CD4-positive, alpha-beta T cell treated with Interleukin-12 subunit alpha and Interleukin-12 subunit beta, for 1 hour (primary cell): Measurements from ENCODE around the gene DTNB.
"Not testable (repeated sequence)": the region's sequence is repeated elsewhere in the genome, so short reads cannot be mapped to it uniquely, and the experiment has no call there.

ENCODE experiments used
- DNase-seq: peaks from one replicate; pipeline ENCODE4 v3.0.0-alpha.2; 2020

The DTNB gene

DNA sequence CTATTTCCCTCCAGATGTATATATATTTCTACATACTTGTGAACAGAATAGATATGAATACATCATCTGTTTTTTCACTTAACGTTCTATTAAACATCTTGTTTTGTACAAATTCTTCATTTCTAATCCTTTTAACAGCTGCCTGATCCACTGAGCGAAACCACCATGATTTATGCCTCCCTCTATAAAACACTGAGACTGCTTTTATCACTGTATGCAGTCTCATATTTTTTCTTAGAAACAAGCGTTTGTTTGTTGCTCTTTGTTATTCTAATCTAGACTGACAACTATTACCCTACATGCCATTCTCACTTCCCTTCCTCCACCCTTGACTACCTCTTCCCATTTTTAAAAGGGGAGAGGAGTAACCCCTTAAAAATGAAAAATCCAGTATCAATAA lies 88.2 kb downstream of the DTNB start:
- DNase-seq: no peak

DNA sequence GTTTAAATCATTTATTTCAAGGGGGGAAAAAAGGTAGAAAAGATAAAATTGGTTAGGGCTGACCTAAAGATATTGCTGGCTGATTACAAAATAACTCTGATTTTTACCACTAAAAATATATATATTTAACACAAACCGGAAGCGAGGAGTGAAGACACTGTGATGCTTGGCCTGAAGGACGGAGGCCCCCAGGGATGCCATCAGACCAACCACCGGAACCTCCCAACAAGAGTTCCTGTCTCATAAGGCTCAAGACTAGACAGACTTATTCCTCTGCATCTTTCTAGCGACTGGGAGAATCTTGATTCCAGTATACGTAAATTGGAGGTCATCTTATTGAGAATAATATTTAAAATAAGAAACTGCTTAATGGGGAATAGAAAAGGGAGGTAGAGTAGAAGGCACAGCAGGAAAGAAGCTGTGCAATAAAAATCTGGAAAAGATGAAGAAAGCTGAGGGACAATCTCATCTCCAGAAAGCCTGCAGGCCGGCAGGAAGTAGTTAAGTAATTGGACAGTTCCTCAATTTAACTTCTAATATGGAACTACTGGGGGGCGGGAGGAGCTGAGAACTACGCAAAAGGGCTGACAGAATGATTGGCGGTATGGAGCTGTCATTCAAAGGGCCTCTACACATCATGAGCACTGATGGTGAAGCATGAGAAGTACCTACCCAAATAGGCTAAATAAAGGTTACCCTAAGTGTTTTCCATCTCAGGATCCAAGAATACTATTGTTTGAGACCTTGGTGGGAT lies 91.1 kb downstream of the DTNB start:
- no peak for DNase-seq

DNA sequence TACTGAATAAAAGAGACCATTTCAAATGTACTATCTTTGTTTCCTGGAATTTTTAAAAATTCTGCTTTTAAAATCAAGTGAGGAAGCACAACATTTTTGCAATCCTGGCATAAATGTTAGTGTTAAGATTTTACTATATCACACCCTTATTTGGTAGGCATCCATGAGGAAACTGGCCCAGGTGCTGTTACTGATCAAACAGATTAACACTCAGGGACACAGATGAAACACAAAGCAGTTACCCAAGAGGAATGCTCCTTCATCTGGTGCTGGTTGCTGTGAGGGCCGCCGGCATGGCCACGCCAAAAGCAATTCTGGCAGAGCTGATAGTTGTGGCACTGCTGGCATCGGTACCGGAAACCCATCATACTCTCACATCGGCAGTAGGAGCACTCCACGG lies 96.8 kb downstream of the DTNB start:
- no peak for DNase-seq

GRCh38 chr2:25572638-25573037 lies 100.7 kb downstream of the DTNB start:
- DNase-seq: no peak

DNA sequence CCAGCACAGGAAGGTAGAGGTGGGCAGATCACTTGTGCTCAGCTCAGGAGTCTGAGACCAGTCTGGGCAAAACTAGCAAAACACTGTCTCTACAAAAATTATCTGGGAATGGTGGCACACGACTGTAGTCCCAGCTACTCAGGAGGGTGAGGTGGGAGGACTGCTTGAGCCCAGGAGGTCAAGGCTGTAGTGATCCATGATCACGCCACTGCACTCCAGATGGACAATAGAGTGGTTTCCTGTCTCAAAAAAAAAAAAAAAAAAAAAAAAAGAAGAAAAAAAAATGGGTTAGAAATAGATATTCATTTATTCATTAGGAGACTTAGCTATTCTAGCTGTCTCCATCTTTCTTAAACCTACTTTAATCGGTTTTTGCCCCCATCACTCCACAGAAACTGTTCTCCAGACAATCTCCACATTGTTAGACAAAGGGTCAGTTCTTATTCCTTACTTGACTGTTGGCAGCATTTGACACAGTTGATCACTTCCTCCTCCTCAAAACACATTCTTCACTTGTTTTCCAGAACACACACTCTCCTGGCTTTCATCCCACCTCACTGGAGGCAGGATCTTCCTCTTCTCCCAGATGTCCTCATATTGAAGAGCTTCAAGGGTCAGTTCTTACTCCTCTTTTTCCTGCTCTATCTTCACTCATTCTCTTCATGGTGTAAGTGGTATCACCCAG lies 103.1 kb downstream of the DTNB start:
- no peak for DNase-seq

- DNase-seq: peak; percentile 33
These were observed 106.0 kb downstream of the DTNB start for GRCh38 chr2:25567406-25567805.

DNA sequence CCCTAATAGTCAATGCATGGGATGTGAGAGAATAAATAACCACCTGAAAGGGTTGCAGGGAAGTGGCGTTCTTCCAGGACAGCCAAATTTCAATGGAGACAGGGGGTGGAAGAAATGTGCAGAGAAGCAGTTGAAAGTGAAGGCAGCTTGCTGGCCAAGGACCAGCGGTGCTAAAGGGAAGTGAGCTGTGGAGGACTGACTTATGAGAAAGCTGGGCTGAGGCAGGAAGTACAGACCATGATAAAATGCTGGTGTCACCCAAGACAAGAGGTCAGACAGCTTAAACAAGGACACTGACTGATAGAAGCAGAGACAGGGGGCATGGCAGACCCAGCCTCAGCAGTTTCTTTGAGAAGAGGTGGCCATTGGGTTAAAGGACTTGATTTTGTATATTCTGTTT lies 106.7 kb downstream of the DTNB start:
- no peak for DNase-seq

DNA sequence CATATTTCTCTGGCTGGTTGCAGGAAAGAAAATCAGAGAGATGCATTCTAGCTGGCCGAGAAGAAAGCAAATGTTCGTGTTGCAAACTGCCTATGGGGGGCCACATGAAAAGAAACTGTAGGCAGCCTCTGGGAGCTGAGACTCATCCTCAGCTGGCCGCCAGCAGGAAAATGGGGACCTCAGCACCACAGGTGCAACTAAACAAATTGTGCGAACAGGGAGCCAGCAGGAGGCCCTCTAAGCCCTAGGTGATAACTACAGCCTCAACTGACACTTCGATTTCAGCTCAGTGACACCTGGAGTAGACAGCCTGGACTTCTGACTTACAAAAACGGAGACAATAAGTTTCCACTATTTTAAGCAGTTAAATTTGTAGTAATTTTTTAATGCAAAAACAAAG lies 107.3 kb downstream of the DTNB start:
- DNase-seq: no peak

GRCh38 chr2:25561136-25561850 lies 112.1 kb downstream of the DTNB start:
- no peak for DNase-seq

GRCh38 chr2:25559148-25559547 lies 114.2 kb downstream of the DTNB start:
- no peak for DNase-seq

DNA sequence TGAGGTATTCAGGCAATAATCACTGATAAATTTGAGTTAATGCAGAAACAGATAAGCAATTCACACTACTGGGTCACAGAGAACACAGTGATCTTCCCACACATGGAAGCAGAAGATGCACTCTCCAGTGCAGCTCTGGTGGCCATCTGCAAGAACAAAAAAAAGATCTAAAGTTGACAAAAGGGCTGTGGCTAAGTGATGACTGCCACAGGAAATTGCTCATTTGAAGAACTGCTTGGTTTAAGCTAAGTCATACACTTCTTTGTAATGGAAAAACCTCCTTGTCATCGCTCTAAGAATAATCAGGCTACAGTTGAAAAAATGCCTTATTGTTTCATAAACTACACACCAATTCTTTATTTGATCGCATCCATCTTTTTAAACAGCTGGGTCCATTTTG lies 115.1 kb downstream of the DTNB start:
- peak; percentile 25 for DNase-seq

- DNase-seq: no peak
These were observed 116.0 kb downstream of the DTNB start for GRCh38 chr2:25557179-25558036.

- no peak for DNase-seq
These were observed 121.1 kb downstream of the DTNB start for GRCh38 chr2:25552318-25552717.

- DNase-seq: no peak
These were observed 122.1 kb downstream of the DTNB start for GRCh38 chr2:25551316-25551715.

- not testable (repeated sequence) for DNase-seq
These were observed 123.8 kb downstream of the DTNB start for GRCh38 chr2:25549571-25549970.

- DNase-seq: no peak
These were observed 124.8 kb downstream of the DTNB start for GRCh38 chr2:25548601-25549000.

DNA sequence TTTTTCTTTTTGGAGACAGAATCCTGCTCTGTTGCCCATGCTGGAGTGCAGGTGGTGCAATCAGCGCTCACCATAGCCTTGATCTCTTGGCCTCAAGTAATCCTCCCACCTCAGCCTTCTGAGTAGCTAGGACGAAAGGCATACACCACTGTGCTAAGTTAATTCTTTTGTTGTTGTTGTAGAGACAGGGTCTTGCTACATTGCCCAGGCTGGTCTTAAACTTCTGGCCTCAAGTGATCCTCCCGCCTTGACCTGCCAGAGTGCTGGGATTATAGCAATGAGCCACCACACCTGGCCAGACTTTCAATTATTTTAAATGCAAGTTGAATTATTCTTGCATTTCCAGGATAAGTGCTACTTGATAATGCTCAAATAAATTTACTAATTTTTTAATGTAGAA lies 126.5 kb downstream of the DTNB start:
- no peak for DNase-seq

GRCh38 chr2:25545899-25546298 lies 127.5 kb downstream of the DTNB start:
- no peak for DNase-seq

DNA sequence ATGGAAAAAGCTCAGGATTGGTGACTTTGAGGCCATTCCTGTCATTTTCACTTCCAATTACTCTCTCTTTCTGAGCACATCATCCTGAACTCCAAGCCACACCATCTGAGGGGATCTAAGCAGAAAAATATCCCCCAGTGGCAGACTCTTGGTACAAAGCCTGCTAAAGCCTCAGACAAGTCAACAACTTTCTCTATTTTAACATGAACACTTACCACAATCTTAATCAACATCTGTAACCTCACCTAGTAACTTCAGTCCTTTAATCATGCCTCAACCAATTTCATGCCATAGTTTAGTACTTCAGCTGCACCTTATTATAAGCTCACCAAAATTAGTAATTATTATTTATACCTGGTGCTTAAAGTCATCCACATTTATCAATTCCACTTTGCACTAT lies 128.9 kb downstream of the DTNB start:
- no peak for DNase-seq

DNA sequence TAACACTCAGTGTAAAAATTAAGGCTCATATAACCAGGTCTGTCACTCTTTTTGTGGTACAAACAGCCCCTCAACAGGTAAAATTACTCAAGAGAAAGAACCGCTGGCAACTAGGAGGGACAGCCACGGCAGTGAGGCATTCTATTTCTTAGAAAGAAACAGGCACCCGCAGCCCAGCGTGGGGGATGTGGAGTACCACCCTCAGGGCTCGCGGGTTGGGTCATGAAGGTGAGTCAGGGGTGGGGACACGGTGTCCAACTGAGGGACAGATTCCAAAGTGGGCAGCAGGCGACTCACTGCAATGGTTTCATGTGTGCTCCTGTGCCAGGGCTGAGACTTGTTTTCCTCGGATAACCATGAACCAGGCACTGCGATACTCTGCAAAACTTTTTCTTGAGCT lies 129.4 kb downstream of the DTNB start:
- no peak for DNase-seq

DNA sequence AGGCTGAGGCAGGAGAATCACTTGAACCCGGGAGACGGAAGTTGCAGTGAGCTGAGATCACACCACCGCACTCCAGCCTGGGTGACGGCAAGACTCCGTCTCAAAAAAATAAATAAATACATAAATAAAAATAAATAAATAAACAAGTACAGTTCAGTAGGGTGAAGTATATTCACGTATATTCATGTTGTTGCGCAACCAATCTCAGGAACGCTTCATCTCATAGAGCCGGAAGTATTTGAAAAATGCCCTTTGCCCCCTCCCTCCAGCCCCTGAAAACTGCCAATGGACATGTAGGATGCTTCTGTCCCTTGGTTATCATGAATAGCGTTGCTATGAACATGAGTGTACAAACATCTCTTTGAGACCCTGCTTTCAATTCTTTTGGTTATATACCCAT lies 132.0 kb downstream of the DTNB start:
- DNase-seq: no peak

GRCh38 chr2:25539136-25539535 lies 134.2 kb downstream of the DTNB start:
- no peak for DNase-seq

- DNase-seq: no peak
These were observed 135.9 kb downstream of the DTNB start for GRCh38 chr2:25537526-25537925.
